Mucosa of descending colon (tissue), 3 donors: ENCODE measurements around the gene FBXO41. TPM values are rescaled to one million over a fixed set of nuclear protein-coding genes. Genes with fewer than 3 reads are reported as not detected.
A peak's percentile ranks its signal among the peaks of the same experiment; 100 is the strongest.

Experiments
- ATAC-seq: fragments of 200-7000 bp; cut with Tn5 transposase; one replicate; pipeline ENCODE4 v1.9.1; 2020; ENCODE audit warnings: mild to moderate bottlenecking, moderate library complexity
- DNase-seq, 3 donors: peaks; one replicate each; pipeline ENCODE4 v3.0.0-alpha.2; 2020
- H3K36me3 ChIP-seq: fragments of 200-600 bp; one replicate; pipeline ENCODE4 v1.8.0; 2021; ENCODE audit warnings: low read depth, mild to moderate bottlenecking
- H3K4me1 ChIP-seq: fragments of 200-600 bp; one replicate; pipeline ENCODE4 v1.8.0; 2021; ENCODE audit warnings: low read depth, mild to moderate bottlenecking
- H3K4me3 ChIP-seq: fragments of 200-600 bp; one replicate; pipeline ENCODE4 v1.8.0; 2021; ENCODE audit warnings: mild to moderate bottlenecking
- H3K9me3 ChIP-seq: fragments of 200-600 bp; one replicate; pipeline ENCODE4 v1.8.0; 2021; ENCODE audit warnings: mild to moderate bottlenecking
- CTCF ChIP-seq: fragments of 200-600 bp; IDR thresholded peaks from one replicate; pipeline ENCODE4 v1.8.0; 2022; ENCODE audit warnings: antibody characterized with exemption, mild to moderate bottlenecking
- intact Hi-C, 2 donors: fragments of 100-400 bp; cut with DNase I in 1 of 2; cut with micrococcal nuclease in 1 of 2; formaldehyde crosslinking; loops; one replicate each; pipeline versions ENCODE4 v1.11.0 to v1.11.1; 2022; cut with DNase I, micrococcal nuclease
- total RNA-seq, 3 donors: library from RNA; stranded (reverse); fragmentation: NEBNext Ultra II Directional in 2 of 3; extraction: Animal tissue kit (Norgen Biotek cat#: 25700) in 2 of 3; gene quantifications; one replicate each; pipeline versions ENCODE4 v1.2.1 to v1.2.4, GENCODE V29; 2021 to 2023
- donor health status: DM: no; HTN: no; CAD: no; lungs with moderate emphysema.
- donor health status: DM: no; HTN: no; CAD: no.
- donor health status: DM: no; HTN: yes; CAD: no.

FBXO41 gene
- total RNA-seq, 3 donors from 2014 or later = 2.0 to 4.8 (median 2.9) TPM

DNA sequence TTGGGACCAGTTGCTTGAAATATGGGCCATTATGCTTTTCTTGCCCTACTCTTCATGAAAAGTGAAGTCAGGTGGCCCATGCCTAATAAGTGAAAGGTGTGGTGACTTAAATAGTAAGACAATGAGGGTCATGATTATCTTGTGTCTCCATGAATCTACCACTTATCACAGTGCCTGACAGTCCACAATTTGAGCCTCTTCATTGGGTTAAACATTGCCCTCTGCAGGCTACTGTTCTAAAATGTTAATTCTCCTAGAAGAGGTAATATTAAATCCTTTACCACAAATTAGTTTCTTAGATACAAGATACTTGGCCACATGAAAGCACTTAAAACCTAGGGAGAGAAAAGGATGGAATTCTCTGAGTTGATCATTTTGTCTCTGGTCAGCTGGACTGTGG is 5.0 kb upstream of the FBXO41 start:
- DNase-seq = no peak
- Histone ChIP-seq H3K36me3 (no peaks in the 10 kb centered on the region), H3K4me1 (peaks cover 12% of the 10 kb centered on the region), H3K9me3 (no peaks in the 10 kb centered on the region), H3K4me3 (no peak overlapping the region)
- TF ChIP-seq CTCF = no peak
- ATAC-seq = no peak
- intact Hi-C loops = no loop called here

- ATAC-seq (no peak), DNase-seq (no peak)
- no peaks in the 10 kb centered on the region for H3K9me3 ChIP-seq
- H3K4me3 ChIP-seq = no peak overlapping the region
- peaks cover 10% of the 10 kb centered on the region for H3K4me1 ChIP-seq
- H3K36me3 ChIP-seq = no peaks in the 10 kb centered on the region
- intact Hi-C loops = no loop called here
- TF ChIP-seq CTCF = no peak
Observed at GRCh38 chr2:73286134-73286655, 1.9 kb upstream of the FBXO41 start.

GRCh38 chr2:73285159-73285739 is 971 bp upstream of the FBXO41 start:
- no peak for TF ChIP-seq CTCF
- Histone ChIP-seq H3K4me1 (peaks cover 9% of the 10 kb centered on the region), H3K9me3 (no peaks in the 10 kb centered on the region), H3K4me3 (no peak overlapping the region), H3K36me3 (no peaks in the 10 kb centered on the region)
- peak in 2 of 3 donors; percentile 17 to 32 for DNase-seq
- intact Hi-C loops = no loop called here
- ATAC-seq = peak; percentile 68

DNA sequence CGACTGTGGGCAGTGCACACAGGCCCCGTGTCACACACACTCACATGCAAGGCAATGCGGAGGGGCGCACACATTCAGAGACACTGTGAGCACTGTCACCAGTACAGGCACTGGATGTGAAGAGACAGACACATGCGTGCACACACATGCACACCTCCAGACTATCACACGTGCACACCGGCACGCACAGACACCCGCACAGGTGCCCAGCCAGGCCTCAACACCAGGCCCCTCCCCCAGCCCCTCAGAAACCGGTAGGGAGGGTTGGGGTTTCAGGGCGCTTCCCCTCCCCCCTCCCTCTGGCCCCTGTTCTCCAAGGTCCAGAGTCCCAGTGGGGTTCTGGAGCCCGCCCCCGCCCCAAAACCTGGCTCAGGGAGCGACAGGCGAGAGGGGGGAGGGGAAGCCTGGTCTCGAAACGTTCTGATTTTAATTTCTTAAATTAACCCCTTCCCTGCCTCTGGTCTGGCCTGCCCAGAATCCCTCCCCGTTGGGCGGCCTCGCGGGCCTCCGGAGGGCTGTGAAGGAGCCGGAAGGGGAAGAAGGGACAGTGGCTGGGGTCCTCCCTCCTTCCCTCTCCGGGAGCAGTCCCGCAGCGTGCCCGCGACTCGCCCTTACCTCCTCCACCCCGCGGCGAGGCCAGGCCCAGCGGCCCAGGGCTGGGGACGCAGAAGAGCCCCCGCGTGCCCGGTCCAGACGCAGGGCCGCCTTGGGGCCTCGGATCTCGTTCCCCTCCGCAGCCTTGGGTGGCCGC is 558 bp downstream of the FBXO41 start:
- peak overlapping the region; percentile 17 for H3K4me3 ChIP-seq
- no peak for TF ChIP-seq CTCF
- H3K9me3 ChIP-seq = no peaks in the 10 kb centered on the region
- ATAC-seq (peak; percentile 10), DNase-seq (peak in 2 of 3 donors; percentile 41 to 51)
- no peaks in the 10 kb centered on the region for H3K36me3 ChIP-seq
- intact Hi-C loops = no loop called here
- H3K4me1 ChIP-seq = peaks cover 9% of the 10 kb centered on the region

GRCh38 chr2:73282924-73283544 is 1.2 kb downstream of the FBXO41 start:
- TF ChIP-seq CTCF = no peak
- intact Hi-C loops = no loop called here
- ATAC-seq = no peak
- DNase-seq = no peak
- no peaks in the 10 kb centered on the region for H3K36me3 ChIP-seq
- no peak overlapping the region for H3K4me3 ChIP-seq
- no peaks in the 10 kb centered on the region for H3K9me3 ChIP-seq
- H3K4me1 ChIP-seq = peaks cover 9% of the 10 kb centered on the region
